Ovary (tissue), 3 donors: Measurements from ENCODE around the gene PARD6B.

Source experiments
- EP300 ChIP-seq: sonication (generic); formaldehyde crosslinking; IDR thresholded peaks from one replicate; pipeline ENCODE4 v1.6.1; 2017; ENCODE audit warnings: antibody characterized with exemption
- POLR2A ChIP-seq: fragments of 450-650 bp; IDR thresholded peaks from one replicate; pipeline ENCODE4 v1.6.1; 2017; ENCODE audit warnings: antibody characterized with exemption, mild to moderate bottlenecking, moderate library complexity
- TF ChIP-seq, protein P1 (sequence below), 3 donors: fragments of 450-650 bp in 2 of 3; fragments of 200-600 bp in 1 of 3; IDR thresholded peaks; one replicate each; pipeline versions ENCODE4 v1.5.1 to v1.8.0; 2016 to 2022; ENCODE audit warnings: antibody characterized with exemption in 3 of 3, mild to moderate bottlenecking in 1 of 3
- donor health status: DM: no; HTN: no; CAD: no.

DNA sequence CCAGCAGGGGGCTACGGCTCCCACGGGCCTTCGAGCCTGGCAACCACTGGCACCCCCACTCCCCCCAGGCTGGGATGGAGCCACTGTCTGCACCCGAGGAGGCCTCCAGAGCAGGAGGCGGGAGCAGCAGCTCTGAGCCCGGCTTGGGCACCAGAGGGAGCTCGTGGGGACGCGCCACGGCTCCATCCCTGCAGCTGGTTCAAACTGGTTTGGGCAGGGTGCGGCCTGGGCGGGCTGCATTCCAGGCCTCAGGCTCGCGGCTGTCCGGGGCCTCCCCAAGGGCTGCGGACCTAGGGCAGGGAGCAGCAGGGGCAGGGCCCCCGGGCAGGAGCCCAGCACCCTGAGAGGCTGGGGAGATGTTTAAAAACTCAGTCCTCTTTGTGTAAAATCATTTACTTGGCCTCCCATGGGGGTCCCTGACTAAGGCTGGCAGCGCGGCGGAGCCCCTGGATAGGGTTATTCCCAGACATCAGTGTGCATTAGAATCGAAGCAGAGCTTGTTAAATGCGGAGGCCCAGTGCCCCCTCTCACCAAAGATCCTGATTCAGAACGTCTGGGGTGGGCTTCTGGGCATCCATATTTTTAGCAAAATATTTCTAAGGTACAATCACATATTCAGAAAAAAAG, 59.4 kb downstream of the PARD6B start:
- TF ChIP-seq POLR2A (no peak), EP300 (no peak)
- TF ChIP-seq, protein P1, sequence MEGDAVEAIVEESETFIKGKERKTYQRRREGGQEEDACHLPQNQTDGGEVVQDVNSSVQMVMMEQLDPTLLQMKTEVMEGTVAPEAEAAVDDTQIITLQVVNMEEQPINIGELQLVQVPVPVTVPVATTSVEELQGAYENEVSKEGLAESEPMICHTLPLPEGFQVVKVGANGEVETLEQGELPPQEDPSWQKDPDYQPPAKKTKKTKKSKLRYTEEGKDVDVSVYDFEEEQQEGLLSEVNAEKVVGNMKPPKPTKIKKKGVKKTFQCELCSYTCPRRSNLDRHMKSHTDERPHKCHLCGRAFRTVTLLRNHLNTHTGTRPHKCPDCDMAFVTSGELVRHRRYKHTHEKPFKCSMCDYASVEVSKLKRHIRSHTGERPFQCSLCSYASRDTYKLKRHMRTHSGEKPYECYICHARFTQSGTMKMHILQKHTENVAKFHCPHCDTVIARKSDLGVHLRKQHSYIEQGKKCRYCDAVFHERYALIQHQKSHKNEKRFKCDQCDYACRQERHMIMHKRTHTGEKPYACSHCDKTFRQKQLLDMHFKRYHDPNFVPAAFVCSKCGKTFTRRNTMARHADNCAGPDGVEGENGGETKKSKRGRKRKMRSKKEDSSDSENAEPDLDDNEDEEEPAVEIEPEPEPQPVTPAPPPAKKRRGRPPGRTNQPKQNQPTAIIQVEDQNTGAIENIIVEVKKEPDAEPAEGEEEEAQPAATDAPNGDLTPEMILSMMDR (IDR thresholded peaks at IDR 0.05), result peak; percentile 78 to 86 (median 85)
